NK-92 treated with Interleukin-12 subunit alpha and Interleukin-12 subunit beta, amount 100 ng/mL, for 24 hours (cell line): ENCODE measurements around the gene IL22RA2.

ENCODE experiments used
- DNase-seq: peaks from one replicate; lab custom pipeline; 2025; lab: John Stamatoyannopoulos, UW

Gene IL22RA2

GRCh38 chr6:137197684-137198645 lies 24.5 kb upstream of the IL22RA2 start:
- no peak for DNase-seq

DNA sequence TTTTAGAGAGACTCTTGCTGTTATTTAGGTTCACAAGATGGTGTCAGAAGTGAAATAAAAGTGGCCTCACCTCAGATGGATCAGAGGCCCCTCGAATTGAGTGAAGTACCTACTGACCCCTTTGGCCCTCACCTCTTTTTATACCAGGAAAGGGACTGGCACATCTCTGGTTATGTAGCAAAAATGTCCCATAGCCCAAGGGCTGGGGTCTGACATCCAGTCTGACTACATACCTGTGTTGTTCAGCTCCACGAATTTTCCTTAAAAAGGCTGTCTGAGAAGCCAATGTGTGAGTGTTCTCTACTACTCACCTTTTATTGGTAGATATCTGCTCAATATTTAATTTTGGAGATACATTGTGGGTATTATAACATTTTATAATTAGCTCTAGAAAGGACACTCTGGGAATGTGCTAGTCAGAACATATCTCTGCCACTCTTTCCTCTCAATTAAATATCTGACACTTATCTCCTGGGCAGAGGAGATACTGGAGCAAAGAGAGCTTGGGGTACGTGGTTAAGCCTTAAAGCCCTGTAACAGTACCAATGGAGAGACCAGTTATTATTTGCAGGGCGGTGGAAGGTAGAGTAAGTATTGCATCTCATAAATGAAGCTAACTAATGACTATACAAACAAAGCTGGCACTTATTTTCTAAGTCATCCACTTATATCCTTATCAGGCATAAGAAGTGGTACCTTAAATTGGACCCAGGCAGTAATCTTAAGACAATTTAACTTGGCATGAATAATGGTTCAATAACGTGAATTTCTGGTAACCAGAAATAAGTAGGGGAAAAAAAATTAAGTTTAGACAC lies 20.0 kb upstream of the IL22RA2 start:
- DNase-seq, result no peak

DNA sequence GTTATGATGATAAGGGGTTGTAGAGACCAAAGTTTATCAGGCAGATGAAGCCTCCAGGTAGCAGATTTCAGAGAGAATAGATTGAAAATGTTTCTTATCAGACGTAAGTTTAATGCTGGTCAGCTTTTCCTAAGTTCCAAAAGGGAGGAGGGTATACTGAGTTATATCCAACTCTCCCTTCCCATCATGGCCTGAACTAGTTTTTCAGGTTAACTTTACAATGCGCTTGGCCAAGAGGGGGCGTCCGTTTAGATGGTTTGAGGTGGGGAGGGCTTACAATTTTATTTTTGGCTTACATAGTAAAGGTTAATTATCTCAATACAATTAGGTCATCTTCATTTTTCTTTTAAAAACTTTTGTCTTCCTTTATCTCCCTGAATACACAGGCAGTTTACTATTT lies 19.4 kb upstream of the IL22RA2 start:
- DNase-seq, result no peak

DNA sequence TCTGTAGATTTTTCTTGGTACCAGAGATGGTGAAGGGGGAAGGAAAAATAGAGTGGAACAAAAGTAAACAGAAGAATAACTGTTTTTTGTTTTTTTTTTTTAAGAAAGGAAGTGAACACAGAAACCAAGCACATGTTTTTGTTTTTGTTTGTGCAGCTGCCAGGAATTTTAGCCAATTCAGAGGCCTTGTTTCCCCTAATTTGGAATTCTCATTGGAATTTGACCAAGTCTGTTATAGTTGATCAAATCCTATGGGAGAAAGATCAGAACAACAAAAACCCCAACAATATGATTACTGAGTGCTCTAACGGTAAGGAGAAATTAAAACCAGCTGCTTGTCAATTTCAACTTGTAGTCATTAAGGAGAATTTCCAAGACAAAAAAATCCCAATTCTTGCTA lies 18.2 kb upstream of the IL22RA2 start:
- no peak for DNase-seq

GRCh38 chr6:137191236-137191635 lies 17.8 kb upstream of the IL22RA2 start:
- no peak for DNase-seq

DNA sequence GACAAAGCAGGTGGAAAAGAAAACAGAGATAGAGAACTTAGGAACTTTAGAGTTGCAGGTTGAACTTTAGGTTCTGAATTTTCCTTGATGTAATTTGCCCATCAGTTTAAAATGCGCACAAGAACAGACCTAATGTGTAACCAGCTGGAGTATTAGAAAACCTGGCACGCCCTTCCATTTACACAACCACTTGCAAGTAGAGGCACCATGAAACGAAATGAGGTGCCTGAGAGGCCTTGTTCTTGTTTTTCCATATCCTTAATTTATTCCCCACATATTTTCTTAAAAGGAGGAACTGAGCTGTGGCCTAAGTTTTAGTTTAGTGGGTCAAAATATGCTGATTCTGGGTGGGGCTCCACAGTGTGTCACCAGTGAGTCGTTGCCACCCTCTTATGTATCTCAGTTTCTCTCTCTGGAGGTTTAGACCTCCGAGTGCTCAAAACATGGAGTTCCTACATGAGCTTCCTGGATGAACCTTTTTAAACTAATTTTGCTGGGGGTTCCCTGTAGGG lies 17.2 kb upstream of the IL22RA2 start:
- no peak for DNase-seq

DNA sequence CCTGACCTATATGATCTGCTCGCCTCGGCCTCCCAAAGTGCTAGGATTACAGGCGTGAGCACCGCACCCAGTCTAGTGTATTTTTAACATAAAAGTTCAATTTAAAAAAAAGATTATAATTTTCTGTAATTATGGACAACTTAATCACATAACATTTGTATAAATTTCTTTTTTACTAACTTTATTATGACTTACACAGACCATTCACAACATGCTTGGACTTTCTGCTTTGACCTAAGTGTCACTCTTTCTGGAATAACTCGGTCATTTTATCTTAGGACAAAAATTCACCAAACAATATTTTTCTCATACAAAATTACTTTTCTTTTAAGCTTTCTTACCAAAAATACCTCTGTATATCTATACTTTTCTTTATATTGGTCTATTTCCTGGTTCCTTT lies 15.4 kb upstream of the IL22RA2 start:
- DNase-seq, result no peak

GRCh38 chr6:137185290-137185689 lies 11.8 kb upstream of the IL22RA2 start:
- no peak for DNase-seq

GRCh38 chr6:137182654-137183073 lies 9.2 kb upstream of the IL22RA2 start:
- DNase-seq, result no peak

GRCh38 chr6:137181891-137182653 lies 8.6 kb upstream of the IL22RA2 start:
- DNase-seq, result no peak

- DNase-seq, result no peak
Observed at GRCh38 chr6:137177611-137178010, 4.2 kb upstream of the IL22RA2 start.

DNA sequence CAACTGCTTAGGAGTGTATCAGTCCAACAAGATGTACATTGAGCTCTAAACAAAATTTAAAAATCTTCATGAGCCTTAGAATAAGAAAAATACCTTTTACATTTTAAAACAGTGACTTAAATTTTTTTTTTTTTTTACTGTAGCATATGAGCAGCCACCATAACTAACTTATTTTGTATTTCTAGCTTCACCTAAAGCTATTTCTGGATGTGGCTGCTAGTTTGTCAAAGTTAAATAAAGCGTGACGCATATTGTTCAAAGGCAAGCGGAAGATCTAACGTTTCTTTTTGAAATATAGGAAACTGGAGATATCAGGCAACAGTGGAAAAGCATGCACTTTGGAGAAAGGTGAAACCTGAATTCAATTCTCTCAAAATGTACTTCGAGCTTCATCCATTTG lies 3.3 kb upstream of the IL22RA2 start:
- no peak for DNase-seq

- DNase-seq, result no peak
Observed at GRCh38 chr6:137175868-137176245, 2.4 kb upstream of the IL22RA2 start.

- DNase-seq, result no peak
Observed at GRCh38 chr6:137175157-137175867, 1.9 kb upstream of the IL22RA2 start.

GRCh38 chr6:137172734-137173431 lies 561 bp downstream of the IL22RA2 start:
- DNase-seq, result no peak

- no peak for DNase-seq
Observed at GRCh38 chr6:137171824-137172733, 1.4 kb downstream of the IL22RA2 start.

GRCh38 chr6:137171053-137171374 lies 2.4 kb downstream of the IL22RA2 start:
- no peak for DNase-seq

DNA sequence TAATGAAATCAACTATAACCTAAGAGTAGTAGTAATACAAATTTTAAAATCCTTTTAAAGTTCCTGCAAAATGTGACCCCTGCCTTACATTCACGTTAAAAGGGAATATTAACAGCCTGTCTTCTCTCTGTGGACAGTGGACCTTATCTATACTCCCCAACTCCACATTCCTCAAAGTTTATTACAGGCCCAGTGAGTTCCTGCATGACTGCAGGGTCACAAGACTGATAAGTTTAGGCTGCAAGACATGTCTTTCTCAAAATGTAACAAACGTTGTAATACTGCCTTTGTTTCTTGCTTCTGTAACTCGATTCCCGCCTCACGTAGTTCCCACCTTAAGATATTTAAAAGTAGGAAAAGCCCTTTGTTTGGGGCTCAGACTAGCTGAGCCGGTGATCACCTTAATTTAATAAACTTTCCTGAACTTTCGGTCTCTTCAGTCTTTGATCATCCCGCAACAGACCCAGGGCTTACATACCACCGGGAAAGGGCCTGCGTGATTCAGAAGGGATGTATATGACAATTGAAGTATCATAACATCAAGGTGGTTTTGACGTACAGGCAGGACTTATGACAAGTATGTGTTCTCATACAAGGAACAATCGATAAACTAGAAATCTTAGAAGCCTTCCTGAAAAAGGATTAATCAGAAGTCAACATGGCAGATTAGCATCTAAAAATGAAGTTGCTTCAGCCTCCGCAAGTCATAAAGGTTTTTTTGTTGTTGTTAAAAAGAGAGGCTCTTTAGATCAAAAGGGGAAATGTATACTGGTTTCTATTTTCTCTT lies 3.0 kb downstream of the IL22RA2 start:
- DNase-seq, result no peak
